MM.1S (cell line): ENCODE data around the gene SLC35E2B.
"Not testable (repeated sequence)": the region's sequence is repeated elsewhere in the genome, so short reads cannot be mapped to it uniquely, and the experiment has no call there.

Experiments
- CTCF ChIP-seq: fragments of 300-600 bp; sonication (generic); IDR thresholded peaks from 2 replicates; pipeline ENCODE4 v1.5.1; 2016; ENCODE audit warnings: antibody characterized with exemption, low read length, mixed read lengths
- EZH2 ChIP-seq: fragments of 300-600 bp; sonication (generic); optimal IDR thresholded peaks from 2 replicates; pipeline ENCODE3; 2017; ENCODE audit warnings: low read depth, mild to moderate bottlenecking, antibody characterized with exemption, low read length, mixed read lengths
- EZH2phosphoT487 ChIP-seq: fragments of 300-600 bp; sonication (generic); IDR thresholded peaks from 2 replicates; pipeline ENCODE4 v1.6.1; 2018; ENCODE audit warnings: antibody characterized with exemption, low read length

- not testable (repeated sequence) for TF ChIP-seq EZH2, EZH2phosphoT487, CTCF
Measured at GRCh38 chr1:1715109-1715883, 22.7 kb upstream of the SLC35E2B start.
